CD4-positive, alpha-beta T cell (primary cell): Measurements from ENCODE around the gene TRIM10. TPM values are rescaled to one million over a fixed set of nuclear protein-coding genes. Genes with fewer than 3 reads are reported as not detected.

ENCODE experiments used
- ATAC-seq: fragments of 200-7000 bp; cut with Tn5 transposase; one replicate; pipeline ENCODE4 v1.10.0; 2022; ENCODE audit warnings: mild to moderate bottlenecking; ENCODE audit not compliant: poor library complexity
- CTCF ChIA-PET: fragments of 350-600 bp; sonication (Branson Sonifier 250); formaldehyde crosslinking; loops from one replicate; lab custom pipeline; 2021; ENCODE audit warnings: antibody characterized with exemption, inconsistent platforms; lab: Charles Lee
- POLR2A ChIA-PET: fragments of 350-600 bp; sonication (Branson Sonifier 250); formaldehyde crosslinking; loops from one replicate; lab custom pipeline; 2021; ENCODE audit warnings: antibody characterized with exemption, inconsistent platforms; lab: Charles Lee
- DNase-seq, 14 experiments: peaks; one replicate each; pipeline ENCODE4 v3.0.0-alpha.2; 2013 to 2020; ENCODE audit warnings: mixed read lengths in 2 of 14
- H3K27ac ChIP-seq, 2 donors: one replicate each; pipeline versions ENCODE4 v1.5.1 to v1.7.0; 2013; ENCODE audit warnings: low read length in 2 of 2, low read depth in 1 of 2, mild to moderate bottlenecking in 1 of 2
- H3K27me3 ChIP-seq, 2 experiments: 1 replicate in 1 of 2; 2 replicates in 1 of 2; pipeline versions ENCODE4 v1.6.1 to v1.7.0; 2013; ENCODE audit warnings: low read length in 2 of 2, control low read depth in 1 of 2, mild to moderate bottlenecking in 1 of 2, moderate library complexity in 1 of 2; ENCODE audit not compliant: insufficient read depth in 2 of 2, control insufficient read depth in 1 of 2
- H3K36me3 ChIP-seq: one replicate; pipeline ENCODE4 v1.6.1; 2013; ENCODE audit warnings: low read length, control low read depth; ENCODE audit not compliant: insufficient read depth
- H3K4me1 ChIP-seq: one replicate; pipeline ENCODE4 v1.6.1; 2013; ENCODE audit warnings: low read length, control low read depth; ENCODE audit not compliant: insufficient read depth
- H3K4me3 ChIP-seq: one replicate; pipeline ENCODE4 v1.5.1; 2013; ENCODE audit warnings: mild to moderate bottlenecking, low read length, moderate library complexity
- H3K9me3 ChIP-seq, 2 experiments: 1 replicate in 1 of 2; 2 replicates in 1 of 2; pipeline versions ENCODE4 v1.6.1 to v1.7.0; 2013; ENCODE audit warnings: low read length in 2 of 2, mild to moderate bottlenecking in 2 of 2, control low read depth in 1 of 2, moderate library complexity in 1 of 2; ENCODE audit not compliant: control insufficient read depth in 1 of 2, insufficient read depth in 1 of 2
- H3K27ac Mint-ChIP-seq: one replicate; pipeline ENCODE4 v1.8.0; 2020; ENCODE audit warnings: mixed read lengths
- H3K27me3 Mint-ChIP-seq: one replicate; pipeline ENCODE4 v1.8.0; 2021; ENCODE audit warnings: mixed read lengths
- H3K36me3 Mint-ChIP-seq: one replicate; pipeline ENCODE4 v1.8.0; 2021; ENCODE audit warnings: low read depth, mixed read lengths
- H3K4me1 Mint-ChIP-seq: one replicate; pipeline ENCODE4 v1.8.0; 2021; ENCODE audit warnings: low read depth, mixed read lengths
- H3K4me3 Mint-ChIP-seq: one replicate; pipeline ENCODE4 v1.8.0; 2020; ENCODE audit warnings: mild to moderate bottlenecking, mixed read lengths
- H3K9me3 Mint-ChIP-seq: one replicate; pipeline ENCODE4 v1.8.0; 2020; ENCODE audit warnings: mixed read lengths
- intact Hi-C, 2 experiments: fragments of 100-400 bp; cut with DNase I in 1 of 2; cut with micrococcal nuclease in 1 of 2; formaldehyde crosslinking; loops; one replicate each; pipeline versions ENCODE4 v1.15.1 to v1.9.0; 2023 to 2025; cut with DNase I, micrococcal nuclease
- total RNA-seq, 174 experiments: library from RNA in 2 of 174; stranded (reverse) in 2 of 174; gene quantifications; one replicate each; pipeline ENCODE4 v1.2.3 and lab custom pipeline; 2021 to 2026
- TF ChIP-seq, protein P1 (sequence below): fragments of 200-600 bp; IDR thresholded peaks from one replicate; pipeline ENCODE4 v1.8.0; 2022; ENCODE audit warnings: antibody characterized with exemption, mild to moderate bottlenecking

The TRIM10 gene
- total RNA-seq, 2 experiments from 2014 or later = not detected

- H3K4me3 Mint-ChIP-seq = no peak overlapping the region
- DNase-seq (no peak), ATAC-seq (no peak)
- Histone ChIP-seq H3K4me1 (no peaks in the 10 kb centered on the region), H3K4me3 (no peak overlapping the region), H3K27ac (no peak overlapping the region), H3K27me3 (peaks cover 9 to 18% of the 10 kb centered on the region in 2 experiments), H3K9me3 (no peaks in the 10 kb centered on the region), H3K36me3 (no peaks in the 10 kb centered on the region)
- no peak overlapping the region for H3K27ac Mint-ChIP-seq
- intact Hi-C loops = no loop called here
- TF ChIP-seq, protein P1, sequence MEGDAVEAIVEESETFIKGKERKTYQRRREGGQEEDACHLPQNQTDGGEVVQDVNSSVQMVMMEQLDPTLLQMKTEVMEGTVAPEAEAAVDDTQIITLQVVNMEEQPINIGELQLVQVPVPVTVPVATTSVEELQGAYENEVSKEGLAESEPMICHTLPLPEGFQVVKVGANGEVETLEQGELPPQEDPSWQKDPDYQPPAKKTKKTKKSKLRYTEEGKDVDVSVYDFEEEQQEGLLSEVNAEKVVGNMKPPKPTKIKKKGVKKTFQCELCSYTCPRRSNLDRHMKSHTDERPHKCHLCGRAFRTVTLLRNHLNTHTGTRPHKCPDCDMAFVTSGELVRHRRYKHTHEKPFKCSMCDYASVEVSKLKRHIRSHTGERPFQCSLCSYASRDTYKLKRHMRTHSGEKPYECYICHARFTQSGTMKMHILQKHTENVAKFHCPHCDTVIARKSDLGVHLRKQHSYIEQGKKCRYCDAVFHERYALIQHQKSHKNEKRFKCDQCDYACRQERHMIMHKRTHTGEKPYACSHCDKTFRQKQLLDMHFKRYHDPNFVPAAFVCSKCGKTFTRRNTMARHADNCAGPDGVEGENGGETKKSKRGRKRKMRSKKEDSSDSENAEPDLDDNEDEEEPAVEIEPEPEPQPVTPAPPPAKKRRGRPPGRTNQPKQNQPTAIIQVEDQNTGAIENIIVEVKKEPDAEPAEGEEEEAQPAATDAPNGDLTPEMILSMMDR = no peak
- CTCF ChIA-PET = no interaction called here
- no peaks in the 10 kb centered on the region for H3K36me3 Mint-ChIP-seq
- no peaks in the 10 kb centered on the region for H3K9me3 Mint-ChIP-seq
- H3K27me3 Mint-ChIP-seq = peaks cover 38% of the 10 kb centered on the region
- no peaks in the 10 kb centered on the region for H3K4me1 Mint-ChIP-seq
- POLR2A ChIA-PET = no interaction called here
Observed at GRCh38 chr6:30155520-30156261, 5.3 kb downstream of the TRIM10 start.

DNA sequence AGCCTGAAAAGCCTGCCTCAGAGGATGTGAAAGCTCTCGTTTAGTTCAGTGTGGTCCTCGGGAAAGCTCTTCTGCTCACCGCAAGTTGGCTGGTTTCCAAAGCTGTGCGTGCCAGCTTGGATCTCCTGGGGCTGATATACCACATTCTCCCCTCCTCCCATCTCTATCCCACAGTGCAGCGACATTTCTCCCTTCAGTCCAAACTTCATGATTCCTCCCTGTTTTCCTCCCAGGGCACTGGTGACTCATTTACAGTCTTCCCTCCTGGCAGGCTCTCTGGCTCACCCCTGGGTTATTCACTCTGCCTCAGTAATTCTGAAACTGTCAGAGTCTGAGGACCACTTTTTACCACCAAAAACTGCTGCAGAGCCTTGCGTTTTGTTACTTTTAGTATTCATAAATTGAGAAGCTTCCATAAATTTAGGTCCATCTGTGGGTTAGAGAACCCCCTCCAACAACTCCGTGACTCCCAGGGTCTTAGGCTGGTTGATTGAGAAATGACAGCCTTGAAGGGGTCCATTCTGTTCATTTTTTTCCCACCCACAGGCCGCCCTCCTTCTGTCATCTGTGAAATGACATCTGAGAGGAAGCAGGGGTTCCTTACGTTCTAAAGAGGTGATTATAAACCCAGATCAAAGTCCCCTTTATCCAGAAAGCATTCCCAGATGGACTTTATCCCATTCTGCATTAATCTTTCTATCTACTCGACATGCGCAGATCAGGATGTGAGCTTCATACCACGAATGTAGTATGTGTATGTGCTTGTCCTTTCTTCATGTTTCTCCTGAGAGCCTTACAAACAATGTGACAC is 6.1 kb downstream of the TRIM10 start:
- Histone ChIP-seq H3K9me3 (no peaks in the 10 kb centered on the region), H3K27me3 (peaks cover 3 to 18% of the 10 kb centered on the region in 2 experiments), H3K4me3 (no peak overlapping the region), H3K4me1 (no peaks in the 10 kb centered on the region), H3K36me3 (no peaks in the 10 kb centered on the region), H3K27ac (no peak overlapping the region)
- intact Hi-C loops = no loop called here
- Mint-ChIP-seq H3K4me1 (no peaks in the 10 kb centered on the region), H3K9me3 (no peaks in the 10 kb centered on the region), H3K27ac (no peak overlapping the region), H3K4me3 (no peak overlapping the region), H3K27me3 (peaks cover 43% of the 10 kb centered on the region), H3K36me3 (no peaks in the 10 kb centered on the region)
- TF ChIP-seq, protein P1 = no peak
- ChIA-PET CTCF (interaction anchor here (0.6 kb wide), 1 partner anchor 142 kb away, joined by 3 read pairs; no protein-coding TSS in a partner anchor), POLR2A (no interaction called here)
- no peak for DNase-seq
- no peak for ATAC-seq

GRCh38 chr6:30154061-30154460 is 7.0 kb downstream of the TRIM10 start:
- ChIA-PET POLR2A (no interaction called here), CTCF (interaction anchor here (0.6 kb wide), 1 partner anchor 143 kb away, joined by 3 read pairs; no protein-coding TSS in a partner anchor)
- Mint-ChIP-seq H3K36me3 (no peaks in the 10 kb centered on the region), H3K9me3 (no peaks in the 10 kb centered on the region), H3K27ac (no peak overlapping the region), H3K4me1 (no peaks in the 10 kb centered on the region), H3K4me3 (no peak overlapping the region), H3K27me3 (peaks cover 42% of the 10 kb centered on the region)
- TF ChIP-seq, protein P1 = no peak
- Histone ChIP-seq H3K27ac (no peak overlapping the region), H3K27me3 (peaks cover 3 to 18% of the 10 kb centered on the region in 2 experiments), H3K4me1 (no peaks in the 10 kb centered on the region), H3K4me3 (no peak overlapping the region), H3K9me3 (no peaks in the 10 kb centered on the region), H3K36me3 (no peaks in the 10 kb centered on the region)
- DNase-seq = no peak
- no peak for ATAC-seq
- intact Hi-C loops = no loop called here
